Mesothelial cell of epicardium (in vitro differentiated cells): ENCODE data around the gene PRAMEF20. TPM values are rescaled to one million over a fixed set of nuclear protein-coding genes. Genes with fewer than 3 reads are reported as not detected.
"Not testable (repeated sequence)": the region's sequence is repeated elsewhere in the genome, so short reads cannot be mapped to it uniquely, and the experiment has no call there.

Experiments used
- DNase-seq, 2 experiments: peaks; one replicate each; pipeline ENCODE4 v3.0.0; 2021; ENCODE audit warnings: low spot score in 2 of 2; ENCODE audit not compliant: unreplicated experiment in 2 of 2
- H3K27ac Mint-ChIP-seq: 2 replicates; pipeline ENCODE4 v1.8.0; 2021; ENCODE audit warnings: mixed read lengths
- H3K27me3 Mint-ChIP-seq: 2 replicates; pipeline ENCODE4 v1.8.0; 2021; ENCODE audit warnings: low read depth, mixed read lengths
- H3K36me3 Mint-ChIP-seq: 2 replicates; pipeline ENCODE4 v1.8.0; 2021; ENCODE audit warnings: mixed read lengths
- H3K4me1 Mint-ChIP-seq: 2 replicates; pipeline ENCODE4 v1.8.0; 2021; ENCODE audit warnings: mixed read lengths
- H3K4me3 Mint-ChIP-seq: 2 replicates; pipeline ENCODE4 v1.8.0; 2021; ENCODE audit warnings: mild to moderate bottlenecking, moderate library complexity, mixed read lengths
- H3K9me3 Mint-ChIP-seq: 2 replicates; pipeline ENCODE4 v1.8.0; 2021; ENCODE audit warnings: mixed read lengths
- total RNA-seq: library from RNA; stranded (reverse); gene quantifications from 3 replicates; pipeline ENCODE4 v1.2.1, GENCODE V29; 2021

The PRAMEF20 gene
- total RNA-seq, result not detected in 3 replicates

DNA sequence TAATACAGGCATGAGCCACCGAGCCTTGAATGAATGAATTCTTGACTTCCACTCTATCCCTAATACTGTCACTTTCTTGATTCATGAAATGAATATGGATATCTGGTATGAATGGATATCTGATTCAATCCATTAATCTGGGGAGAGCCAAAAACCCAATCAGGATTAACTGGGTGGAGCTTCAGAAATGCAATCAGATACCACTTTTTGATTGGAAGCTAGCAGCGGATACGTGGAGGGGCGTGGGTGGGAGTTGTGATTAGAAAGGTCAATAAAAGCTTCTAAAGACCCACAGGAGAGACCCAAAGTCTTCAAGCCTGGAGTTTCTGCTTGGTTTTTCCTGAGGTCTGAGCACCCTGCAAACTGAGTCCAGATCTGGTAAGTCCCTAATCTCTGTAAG, at the start of gene PRAMEF20:
TSS of gene PRAMEF20 (plus strand) at position 301 of the 400 bp plus-strand sequence. CDS start 5,905 bp downstream, outside the sequence.
- not testable (repeated sequence) for DNase-seq, H3K27me3 Mint-ChIP-seq, H3K36me3 Mint-ChIP-seq, H3K27ac Mint-ChIP-seq, H3K4me1 Mint-ChIP-seq, H3K4me3 Mint-ChIP-seq
- peaks cover 33% of the 10 kb centered on the region for H3K9me3 Mint-ChIP-seq

DNA sequence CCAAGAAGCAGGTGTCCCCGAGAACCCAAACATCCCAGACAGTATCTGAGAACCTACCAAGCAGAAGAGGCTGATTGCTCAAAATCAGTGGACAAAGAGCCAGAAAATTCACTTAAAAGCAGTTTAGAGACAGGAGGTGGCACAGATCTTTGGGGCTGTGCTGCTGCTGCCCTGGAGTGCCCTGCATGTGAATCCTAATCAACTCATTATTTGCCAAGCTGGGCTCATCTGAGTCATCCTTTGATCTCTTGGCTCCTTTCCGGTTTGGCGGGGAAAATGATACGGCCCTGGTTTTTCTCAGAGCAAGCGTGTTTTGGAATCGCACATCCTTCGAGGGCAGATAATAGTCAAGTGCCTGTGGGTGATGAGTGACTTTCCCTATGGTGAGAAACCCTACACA, 47.9 kb upstream of the PRAMEF20 start:
- H3K27ac Mint-ChIP-seq, H3K27me3 Mint-ChIP-seq, H3K4me3 Mint-ChIP-seq, H3K36me3 Mint-ChIP-seq, H3K4me1 Mint-ChIP-seq, DNase-seq: not testable (repeated sequence)
- H3K9me3 Mint-ChIP-seq, result peaks cover 13% of the 10 kb centered on the region

GRCh38 chr1:13364928-13365327, 45.3 kb upstream of the PRAMEF20 start:
- peaks cover 21% of the 10 kb centered on the region for H3K9me3 Mint-ChIP-seq
- H3K27me3 Mint-ChIP-seq, H3K4me3 Mint-ChIP-seq, H3K36me3 Mint-ChIP-seq, H3K4me1 Mint-ChIP-seq, DNase-seq, H3K27ac Mint-ChIP-seq: not testable (repeated sequence)

GRCh38 chr1:13366536-13366935, 43.7 kb upstream of the PRAMEF20 start:
- DNase-seq, H3K4me1 Mint-ChIP-seq, H3K27me3 Mint-ChIP-seq, H3K4me3 Mint-ChIP-seq, H3K27ac Mint-ChIP-seq, H3K36me3 Mint-ChIP-seq: not testable (repeated sequence)
- H3K9me3 Mint-ChIP-seq, result peaks cover 26% of the 10 kb centered on the region

DNA sequence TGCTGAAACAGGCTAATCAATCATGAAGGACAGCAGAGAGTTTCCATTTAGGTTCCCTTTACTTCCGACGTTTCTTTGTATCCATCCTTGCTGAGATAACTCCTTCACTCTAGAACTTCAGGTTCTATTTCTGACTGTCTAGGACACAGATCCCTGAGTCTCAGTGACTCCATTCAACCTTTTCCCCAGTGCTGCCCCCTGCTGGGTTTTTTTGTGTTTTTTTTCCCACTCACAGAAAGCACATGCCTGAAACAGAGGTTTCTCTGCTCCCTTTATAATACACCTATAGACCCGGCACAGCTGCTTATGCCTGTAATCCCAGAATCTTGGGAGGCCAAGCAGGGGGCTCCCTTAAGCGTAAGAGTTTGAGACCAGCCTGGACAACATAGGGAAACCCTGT, 41.7 kb upstream of the PRAMEF20 start:
- not testable (repeated sequence) for H3K36me3 Mint-ChIP-seq, H3K4me1 Mint-ChIP-seq, H3K4me3 Mint-ChIP-seq, H3K27ac Mint-ChIP-seq, H3K27me3 Mint-ChIP-seq, DNase-seq
- H3K9me3 Mint-ChIP-seq, result peaks cover 26% of the 10 kb centered on the region

- peaks cover 21% of the 10 kb centered on the region for H3K9me3 Mint-ChIP-seq
- H3K4me1 Mint-ChIP-seq, DNase-seq, H3K36me3 Mint-ChIP-seq, H3K27ac Mint-ChIP-seq, H3K4me3 Mint-ChIP-seq, H3K27me3 Mint-ChIP-seq: not testable (repeated sequence)
Measured at GRCh38 chr1:13378983-13379382, 31.3 kb upstream of the PRAMEF20 start.

GRCh38 chr1:13380380-13380779, 29.9 kb upstream of the PRAMEF20 start:
- not testable (repeated sequence) for H3K4me1 Mint-ChIP-seq, H3K27me3 Mint-ChIP-seq, DNase-seq, H3K36me3 Mint-ChIP-seq, H3K27ac Mint-ChIP-seq, H3K4me3 Mint-ChIP-seq
- H3K9me3 Mint-ChIP-seq, result peaks cover 24% of the 10 kb centered on the region

GRCh38 chr1:13389332-13389731, 20.9 kb upstream of the PRAMEF20 start, which contains the start of gene PRAMEF17:
Gene PRAMEF17, plus strand, starts transcription at chr1:13389632. Its CDS starts 26 bp downstream, at chr1:13389658.
- not testable (repeated sequence) for H3K36me3 Mint-ChIP-seq, H3K4me3 Mint-ChIP-seq, H3K27ac Mint-ChIP-seq, DNase-seq, H3K4me1 Mint-ChIP-seq, H3K27me3 Mint-ChIP-seq
- peaks cover 46% of the 10 kb centered on the region for H3K9me3 Mint-ChIP-seq

- peaks cover 36% of the 10 kb centered on the region for H3K9me3 Mint-ChIP-seq
- H3K27ac Mint-ChIP-seq, H3K4me3 Mint-ChIP-seq, H3K36me3 Mint-ChIP-seq, DNase-seq, H3K4me1 Mint-ChIP-seq, H3K27me3 Mint-ChIP-seq: not testable (repeated sequence)
Measured at GRCh38 chr1:13393004-13393403, 17.2 kb upstream of the PRAMEF20 start.

DNA sequence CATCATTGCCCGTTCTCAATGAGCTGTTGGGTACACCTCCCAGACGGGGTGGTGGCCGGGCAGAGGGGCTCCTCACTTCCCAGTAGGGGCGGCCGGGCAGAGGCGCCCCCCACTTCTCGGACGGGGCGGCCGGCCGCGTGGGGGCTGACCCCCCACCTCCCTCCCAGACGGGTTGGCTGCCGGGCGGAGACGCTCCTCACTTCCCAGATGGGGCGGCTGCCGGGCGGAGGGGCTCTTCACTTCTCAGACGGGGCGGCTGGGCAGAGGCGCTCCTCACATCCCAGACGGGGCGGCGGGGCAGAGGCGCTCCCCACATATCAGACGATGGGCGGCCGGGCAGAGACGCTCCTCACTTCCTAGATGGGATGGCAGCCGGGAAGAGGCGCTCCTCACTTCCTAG, 15.5 kb upstream of the PRAMEF20 start:
- not testable (repeated sequence) for H3K4me1 Mint-ChIP-seq, H3K27ac Mint-ChIP-seq, DNase-seq, H3K27me3 Mint-ChIP-seq, H3K36me3 Mint-ChIP-seq, H3K4me3 Mint-ChIP-seq
- H3K9me3 Mint-ChIP-seq, result peaks cover 38% of the 10 kb centered on the region

GRCh38 chr1:13395311-13395710, 14.9 kb upstream of the PRAMEF20 start:
- H3K27ac Mint-ChIP-seq, H3K4me1 Mint-ChIP-seq, H3K36me3 Mint-ChIP-seq, DNase-seq, H3K27me3 Mint-ChIP-seq, H3K4me3 Mint-ChIP-seq: not testable (repeated sequence)
- H3K9me3 Mint-ChIP-seq, result peaks cover 39% of the 10 kb centered on the region
